Stimulated activated CD8-positive, alpha-beta memory T cell treated with anti-CD3 and anti-CD28 coated beads, Interleukin-4, amount 100 ng/mL, for 1 hour (primary cell): Measurements from ENCODE around the gene RAB33B.
"Not testable (repeated sequence)": the region's sequence is repeated elsewhere in the genome, so short reads cannot be mapped to it uniquely, and the experiment has no call there.

ENCODE experiments used
- DNase-seq, 2 donors: peaks; one replicate each; pipeline ENCODE4 v3.0.0-alpha.2; 2020; ENCODE audit warnings: low read depth in 2 of 2, low spot score in 1 of 2

The RAB33B gene

DNA sequence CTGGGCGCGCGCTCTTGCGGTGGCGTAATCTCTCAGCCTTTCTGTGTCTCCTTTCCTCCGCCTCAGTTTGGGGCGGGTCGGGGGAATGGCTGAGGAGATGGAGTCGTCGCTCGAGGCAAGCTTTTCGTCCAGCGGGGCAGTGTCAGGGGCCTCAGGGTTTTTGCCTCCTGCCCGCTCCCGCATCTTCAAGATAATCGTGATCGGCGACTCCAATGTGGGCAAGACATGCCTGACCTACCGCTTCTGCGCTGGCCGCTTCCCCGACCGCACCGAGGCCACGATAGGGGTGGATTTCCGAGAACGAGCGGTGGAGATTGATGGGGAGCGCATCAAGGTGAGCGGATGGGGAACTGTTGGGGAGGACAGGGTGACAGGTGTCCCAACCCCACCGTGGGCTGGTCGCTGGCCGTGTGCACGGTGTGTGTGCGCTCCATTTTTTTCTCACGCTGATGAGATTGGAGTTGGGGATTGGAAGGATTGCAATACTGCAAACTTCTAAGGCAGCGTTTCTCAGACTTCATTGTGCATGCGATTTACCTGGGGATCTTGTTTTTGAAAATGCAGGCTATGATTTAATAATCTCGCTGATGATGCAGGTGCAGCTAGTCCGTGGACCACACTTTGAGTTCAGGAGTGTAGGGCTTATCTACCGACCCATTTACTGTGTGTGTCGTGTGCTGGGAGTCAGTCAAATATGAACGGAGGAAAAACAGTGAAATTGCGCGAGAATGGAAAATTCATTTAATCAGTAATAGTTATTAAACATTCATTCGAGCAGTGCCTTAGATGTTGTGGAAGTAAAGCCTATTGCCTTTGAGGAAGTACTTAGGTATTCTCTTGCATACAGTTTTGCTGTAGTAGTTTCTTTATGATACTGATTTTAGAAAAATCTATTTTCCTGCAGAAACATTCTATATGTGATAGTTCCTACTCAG, at the start of gene RAB33B:
TSS of gene RAB33B (plus strand) at position 11 of the 935 bp plus-strand sequence. CDS start at position 86, 75 bp downstream.
- peak in 1 of 2 donors; percentile 2 for DNase-seq

DNA sequence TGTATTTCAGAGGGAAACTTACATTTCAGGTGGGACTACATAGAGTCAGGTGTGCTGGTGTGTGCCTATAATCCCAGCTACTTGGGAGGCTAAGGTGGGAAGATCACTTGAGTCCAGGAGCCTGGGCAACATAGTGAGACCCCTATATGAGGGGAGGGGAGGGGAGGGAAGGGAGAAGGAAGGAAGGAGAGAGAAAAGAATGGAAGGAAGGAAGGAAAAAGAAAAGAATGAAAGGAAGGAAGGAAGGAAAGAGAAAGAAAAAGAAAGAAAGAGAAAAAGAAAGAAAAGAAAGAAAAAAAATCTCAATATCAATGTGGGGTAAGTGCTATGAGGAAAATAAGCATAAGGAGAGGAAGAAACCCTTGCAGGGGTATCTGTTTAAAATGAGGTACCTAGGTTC, 43.6 kb upstream of the RAB33B start:
- DNase-seq, result no peak

DNA sequence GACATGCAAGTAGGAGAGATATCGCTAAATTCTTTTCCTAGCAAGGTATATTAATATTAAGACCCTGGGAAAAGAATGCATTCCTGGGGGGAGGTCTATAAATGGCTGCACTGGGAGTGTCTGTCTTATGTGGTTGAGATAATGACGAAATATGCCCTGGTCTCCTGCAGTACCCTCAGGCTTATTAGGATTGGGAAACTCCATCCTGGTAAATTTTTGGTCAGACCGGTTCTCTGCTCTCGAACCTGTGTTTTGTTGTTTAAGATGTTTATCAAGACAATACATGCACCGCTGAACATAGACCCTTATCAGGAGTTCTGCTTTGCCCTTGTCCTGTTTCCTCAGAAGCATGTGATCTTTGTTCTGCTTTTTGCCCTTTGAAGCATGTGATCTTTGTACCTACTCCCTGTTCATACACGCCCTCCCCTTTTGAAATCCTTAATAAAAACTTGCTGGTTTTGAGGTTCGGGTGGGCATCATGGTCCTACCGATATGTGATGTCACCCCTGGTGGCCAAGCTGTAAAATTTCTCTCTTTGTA, 39.2 kb upstream of the RAB33B start:
- DNase-seq, result not testable (repeated sequence)

DNA sequence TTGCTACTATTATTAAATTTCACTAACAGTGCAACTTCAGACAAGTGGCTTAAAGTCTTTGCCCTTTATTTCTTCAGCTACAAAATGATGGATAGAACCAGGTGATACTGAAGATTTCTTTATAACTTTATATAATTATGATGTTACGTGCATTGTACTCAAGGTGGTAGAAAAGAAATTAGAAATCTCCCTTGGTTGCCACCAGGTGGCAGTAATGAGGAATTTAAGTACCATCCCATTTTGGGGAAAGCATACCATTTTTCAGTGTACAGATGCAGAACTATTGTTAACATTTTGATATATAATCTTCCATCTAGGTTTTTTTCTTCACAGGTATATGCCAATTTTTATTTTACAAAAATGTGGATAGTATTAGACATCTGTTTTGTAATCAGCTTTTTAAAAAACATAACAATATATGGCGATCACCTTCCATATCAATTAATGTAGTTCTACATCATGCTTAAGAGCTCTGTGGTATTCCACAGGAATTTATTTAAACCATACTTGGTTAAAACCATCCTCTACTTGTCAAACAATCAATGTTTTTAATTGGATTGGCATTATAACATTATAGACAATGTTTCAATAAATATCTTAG, 37.7 kb upstream of the RAB33B start:
- no peak for DNase-seq

DNA sequence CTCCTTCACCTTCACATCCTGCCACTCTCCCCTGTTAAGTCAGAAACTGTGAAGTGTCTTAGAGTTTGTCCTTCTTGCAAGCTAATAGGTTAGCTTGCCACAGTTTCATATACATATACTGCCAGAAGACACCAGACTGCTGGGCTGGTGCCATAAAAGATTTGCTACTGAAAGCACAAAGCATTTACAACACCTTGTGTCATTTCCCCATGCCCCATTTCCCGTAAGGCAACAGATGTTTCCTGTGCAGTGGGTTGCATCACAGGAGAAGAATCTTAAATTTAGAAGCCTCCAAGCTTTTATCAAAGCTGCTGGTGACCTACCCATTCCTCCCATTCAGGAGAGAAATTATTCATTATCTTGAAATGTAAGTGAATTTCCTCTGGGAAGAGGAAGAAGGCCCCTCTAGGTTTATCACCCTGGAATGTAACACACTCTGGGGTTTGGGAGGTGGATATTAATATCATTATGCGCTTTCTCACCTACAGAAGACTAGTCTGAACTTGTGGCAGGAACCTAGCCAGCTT, 34.5 kb upstream of the RAB33B start:
- no peak for DNase-seq

DNA sequence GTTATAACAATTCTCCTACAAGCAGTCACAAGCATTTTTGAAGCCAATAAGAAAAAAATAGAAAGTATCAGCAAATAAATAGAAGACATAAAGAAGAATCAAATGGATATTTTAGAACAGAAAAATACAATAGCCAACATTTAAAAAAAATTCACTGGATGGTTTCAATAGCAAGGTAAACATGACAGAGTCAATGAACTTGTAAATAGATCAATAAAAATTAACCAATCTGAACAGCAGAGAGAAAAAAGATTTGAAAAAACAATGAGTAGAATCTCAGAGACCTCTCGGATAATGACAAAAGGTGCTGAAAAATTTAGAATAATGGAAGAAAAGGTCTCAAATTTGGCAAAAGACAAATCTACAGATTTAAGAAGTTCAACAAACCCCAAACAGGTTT, 33.3 kb upstream of the RAB33B start:
- DNase-seq, result no peak

DNA sequence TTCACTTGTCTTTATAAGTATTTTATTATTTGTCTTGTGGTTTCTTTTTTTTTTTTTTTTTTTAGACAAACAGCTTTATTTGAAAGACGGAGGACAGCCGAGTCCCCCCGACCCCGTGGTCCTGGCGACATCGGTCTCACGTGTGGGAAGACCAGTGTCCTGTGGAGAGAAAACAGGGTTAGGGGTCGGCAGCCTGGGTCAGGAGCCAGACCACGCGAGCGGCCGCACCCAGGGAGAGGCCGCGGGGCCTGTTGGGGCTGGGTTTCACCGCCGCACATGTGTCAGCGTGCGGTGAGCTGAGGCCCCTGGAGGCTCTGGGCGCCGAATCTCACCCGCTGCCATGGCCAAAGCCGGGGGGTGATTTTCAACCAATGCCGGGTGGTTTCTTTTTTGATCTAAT, 17.8 kb upstream of the RAB33B start:
- no peak for DNase-seq

DNA sequence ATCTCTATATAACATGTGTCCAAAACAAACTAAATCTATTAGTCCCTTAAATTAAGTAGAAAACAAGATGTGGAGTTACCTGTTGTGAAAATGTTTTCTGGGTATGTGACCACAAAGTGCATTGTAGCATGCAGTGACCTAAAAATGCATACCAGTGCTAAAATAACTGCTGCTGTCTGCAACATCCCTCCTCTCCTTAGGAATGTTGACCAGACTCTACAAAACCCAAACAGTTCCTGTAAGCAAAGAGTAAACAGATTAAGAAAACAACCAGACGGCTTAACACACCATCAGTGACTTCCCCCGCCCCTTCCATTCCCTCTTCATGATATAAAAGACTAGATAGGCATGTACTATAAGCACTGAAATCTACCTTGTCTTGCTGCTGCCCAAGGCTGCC, 15.8 kb upstream of the RAB33B start:
- no peak for DNase-seq

DNA sequence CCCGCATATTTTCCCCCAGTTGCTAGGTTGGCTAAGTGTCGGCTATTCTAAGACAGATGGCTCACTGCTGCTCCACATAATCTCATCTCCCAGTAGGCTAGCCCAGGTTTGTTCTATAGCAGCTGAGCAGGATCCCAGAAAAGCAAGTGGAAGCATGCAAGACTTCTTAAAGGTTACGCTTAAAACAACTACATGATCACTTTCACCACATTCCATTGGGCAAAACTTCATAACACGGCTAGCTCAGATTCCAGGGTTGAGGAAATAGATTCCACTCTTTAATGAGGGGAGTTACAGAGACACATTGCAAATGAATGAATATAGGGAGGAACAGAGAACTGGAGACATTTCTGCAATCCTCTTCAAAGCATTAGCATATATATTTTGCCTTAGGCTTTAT, 12.9 kb upstream of the RAB33B start:
- DNase-seq, result no peak

DNA sequence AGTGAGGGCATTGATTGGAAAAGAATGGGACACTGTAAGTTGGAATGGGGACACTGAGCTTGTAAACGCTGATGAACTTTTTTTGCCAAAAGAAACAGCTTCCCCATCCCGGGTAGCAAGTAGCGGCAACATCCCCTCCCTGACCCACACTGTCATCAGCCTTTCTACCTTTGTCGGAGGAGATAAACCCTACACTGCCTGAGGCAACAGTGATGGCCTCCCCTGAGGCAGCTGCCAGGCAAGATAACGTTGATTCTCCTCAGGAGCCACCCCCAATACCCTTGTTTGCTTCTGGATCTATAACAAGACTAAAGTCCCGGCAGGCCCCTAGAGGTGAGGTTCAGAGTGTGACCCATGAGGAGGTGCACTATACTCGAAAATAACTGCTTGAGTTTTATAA, 10.3 kb upstream of the RAB33B start:
- DNase-seq, result no peak

DNA sequence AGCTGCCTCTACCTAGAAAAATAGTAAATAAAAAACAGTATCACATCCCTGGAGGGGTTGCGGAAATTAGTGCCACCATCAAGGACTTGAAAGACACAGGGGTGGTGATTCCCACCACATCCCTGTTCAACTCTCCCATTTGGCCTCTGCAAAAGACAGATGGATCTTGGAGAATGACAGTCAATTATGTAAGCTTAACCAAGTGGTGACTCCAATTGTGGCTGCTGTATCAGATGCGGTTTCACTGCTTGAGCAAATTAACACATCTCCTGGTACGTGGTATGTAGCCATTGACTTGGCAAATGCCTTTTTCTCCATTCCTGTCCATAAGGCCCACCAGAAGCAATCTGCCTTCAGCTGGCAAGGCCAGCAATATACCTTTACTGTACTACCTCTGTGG, 9.0 kb upstream of the RAB33B start:
- DNase-seq, result not testable (repeated sequence)

DNA sequence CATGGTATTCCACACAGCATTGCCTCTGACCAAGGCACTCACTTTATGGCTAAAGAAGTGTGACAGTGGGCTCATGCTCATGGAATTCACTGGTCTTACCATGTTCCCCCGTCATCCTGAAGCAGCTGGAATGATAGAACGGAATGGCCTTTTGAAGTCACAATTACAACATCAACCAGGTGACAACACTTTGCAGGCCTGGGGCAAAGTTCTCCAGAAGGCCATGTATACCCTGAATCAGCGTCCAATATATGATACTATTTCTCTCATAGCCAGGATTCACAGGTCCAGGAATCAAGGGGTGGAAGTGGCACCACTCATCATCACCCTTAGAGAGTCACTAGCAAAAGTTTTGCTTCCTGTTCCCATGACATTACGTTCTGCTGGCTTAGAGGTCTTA, 6.8 kb upstream of the RAB33B start:
- not testable (repeated sequence) for DNase-seq

DNA sequence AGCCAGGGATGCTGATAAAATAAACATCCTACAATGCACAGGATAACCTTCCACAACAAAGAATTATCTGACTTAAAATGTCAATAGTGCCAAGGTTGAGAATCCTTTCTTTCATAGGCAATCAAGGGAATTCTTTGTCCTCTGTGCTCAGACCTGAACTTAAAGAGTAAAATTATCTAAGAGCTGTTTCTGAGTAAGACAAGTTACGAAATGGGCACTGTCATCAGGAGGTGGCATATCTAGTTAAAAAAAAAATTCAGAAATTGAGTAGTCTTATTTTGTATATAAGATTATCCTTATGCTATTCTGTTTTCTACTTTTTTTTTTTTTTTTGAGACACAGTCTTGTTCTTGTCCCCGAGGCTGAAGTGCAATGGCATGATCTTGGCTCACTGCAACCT, 3.3 kb upstream of the RAB33B start:
- DNase-seq, result no peak

DNA sequence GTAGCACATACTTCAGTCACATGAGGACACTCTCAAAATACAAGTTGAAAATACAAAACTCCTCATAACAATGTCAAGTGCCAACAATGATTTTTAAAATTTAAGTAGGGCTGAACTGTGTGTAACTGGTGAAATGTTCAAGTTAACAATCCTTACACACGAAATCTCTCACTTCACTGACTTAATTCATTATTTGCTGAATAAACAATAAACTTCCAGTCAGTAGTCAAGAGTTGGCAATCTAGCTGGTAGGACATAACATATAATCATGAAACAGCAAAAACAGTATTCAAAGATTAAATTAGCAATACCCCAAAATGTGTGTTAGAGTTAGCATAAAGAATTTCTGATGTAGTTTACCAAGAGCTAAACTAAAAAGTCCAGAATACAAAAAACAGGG, 1.9 kb upstream of the RAB33B start:
- DNase-seq, result no peak

DNA sequence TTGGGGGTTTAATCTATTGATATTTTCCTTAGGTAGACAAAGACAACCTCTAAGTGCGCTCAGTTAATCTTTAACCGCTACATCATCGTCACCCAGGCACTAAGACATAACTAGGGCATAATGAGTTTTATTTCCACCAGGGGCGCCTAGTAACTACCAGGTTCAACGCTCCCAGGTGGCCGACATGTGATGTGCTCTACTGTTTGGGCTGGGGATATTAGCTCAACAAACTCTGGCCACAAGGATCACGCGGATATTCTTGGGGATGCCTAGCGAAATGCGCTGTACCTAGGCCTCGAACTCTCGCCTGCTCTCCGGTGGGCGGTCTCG, 915 bp upstream of the RAB33B start:
- DNase-seq, result peak in 1 of 2 donors; percentile 49

DNA sequence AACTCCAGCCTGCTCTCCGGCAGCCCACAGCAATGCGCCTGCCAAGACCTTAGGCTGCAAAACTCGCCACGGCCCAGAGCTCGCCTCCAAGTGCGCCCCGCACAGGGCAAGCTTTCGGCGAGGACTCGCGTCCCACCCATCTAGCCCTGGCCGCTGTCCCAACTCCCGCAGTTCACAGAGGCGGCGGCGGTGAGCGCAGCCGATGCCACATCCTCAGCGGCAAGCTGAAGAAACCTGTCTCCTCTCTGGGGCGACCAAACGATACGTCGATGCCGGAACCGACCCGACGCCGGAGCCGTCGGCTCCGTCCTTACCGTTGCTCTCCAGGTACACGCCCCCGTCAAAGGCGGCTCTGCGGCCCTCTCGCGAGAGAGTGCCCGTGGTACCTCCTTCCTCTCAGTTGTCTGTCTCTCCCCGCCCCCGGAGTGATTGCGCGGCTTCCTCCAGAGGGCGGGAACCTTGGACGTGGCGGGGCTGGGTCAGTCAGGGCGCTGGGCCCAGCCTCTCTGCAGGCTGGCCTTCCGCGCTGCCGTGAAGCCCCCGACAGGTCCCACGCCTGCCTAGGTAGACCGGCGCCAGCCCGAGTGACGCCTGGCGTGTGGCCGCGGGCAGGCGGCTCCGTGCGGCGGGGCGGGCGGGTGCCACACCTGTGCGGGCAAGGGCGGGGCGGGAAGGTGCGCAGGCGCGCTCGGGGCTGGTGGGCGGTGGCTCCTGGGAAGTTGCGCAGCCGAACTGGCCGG, 380 bp upstream of the RAB33B start:
- DNase-seq, result peak; percentile 78 to 93

DNA sequence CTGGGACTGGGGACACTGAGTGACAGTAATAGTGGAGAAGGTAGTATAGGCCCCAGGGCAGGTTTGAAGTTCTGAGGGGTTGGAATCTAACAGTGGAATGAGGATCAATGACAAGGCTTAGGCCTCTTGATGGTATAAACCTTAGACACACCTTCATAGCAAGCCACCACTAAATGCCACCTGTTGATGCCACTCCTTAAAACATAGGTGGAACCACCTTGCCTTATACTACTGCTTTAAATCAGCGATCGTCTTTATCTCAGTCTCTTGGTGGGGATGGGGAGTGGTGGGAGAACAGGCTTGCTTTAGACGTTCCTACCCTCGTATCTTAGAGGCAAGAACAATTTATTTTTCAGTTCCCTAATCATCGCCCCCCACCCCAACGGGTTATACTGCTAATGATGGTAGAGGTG, 1.2 kb downstream of the RAB33B start:
- DNase-seq, result no peak

DNA sequence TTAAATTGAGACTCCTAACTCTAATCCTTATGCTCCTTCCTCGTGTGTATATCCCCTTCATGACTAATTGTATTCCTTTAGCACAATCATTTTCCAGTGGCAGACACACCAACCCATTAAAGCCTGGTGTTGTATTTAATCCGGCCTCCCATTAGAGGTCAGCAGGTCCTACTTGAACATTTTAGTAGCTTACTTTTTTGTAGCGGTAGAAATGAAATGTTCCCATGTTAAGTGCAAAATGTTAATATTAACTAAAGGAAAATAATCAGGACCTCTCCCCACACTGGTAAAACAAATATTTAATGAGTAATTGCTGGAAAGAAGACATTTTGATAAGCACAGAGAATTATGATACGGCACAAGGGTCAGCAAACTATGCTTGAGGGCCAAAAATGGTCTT, 3.4 kb downstream of the RAB33B start:
- no peak for DNase-seq

DNA sequence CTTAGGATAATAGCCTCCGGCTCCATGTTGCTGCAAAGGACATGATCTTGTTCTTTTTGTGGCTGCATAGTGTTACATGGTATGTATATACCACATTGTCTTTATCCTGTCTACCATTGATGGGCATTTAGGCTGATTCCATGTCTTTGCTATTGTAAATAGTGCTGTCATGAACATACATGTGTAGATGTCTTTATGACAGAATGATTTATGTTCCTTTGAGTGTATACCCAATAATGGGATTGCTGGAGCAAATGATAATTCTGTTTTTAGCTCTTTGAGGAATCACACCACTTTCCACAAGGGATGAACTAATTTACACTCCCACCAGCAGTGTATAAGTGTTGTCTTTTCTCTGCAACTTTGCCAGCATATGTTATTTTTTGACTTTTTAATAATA, 4.6 kb downstream of the RAB33B start:
- DNase-seq, result no peak

DNA sequence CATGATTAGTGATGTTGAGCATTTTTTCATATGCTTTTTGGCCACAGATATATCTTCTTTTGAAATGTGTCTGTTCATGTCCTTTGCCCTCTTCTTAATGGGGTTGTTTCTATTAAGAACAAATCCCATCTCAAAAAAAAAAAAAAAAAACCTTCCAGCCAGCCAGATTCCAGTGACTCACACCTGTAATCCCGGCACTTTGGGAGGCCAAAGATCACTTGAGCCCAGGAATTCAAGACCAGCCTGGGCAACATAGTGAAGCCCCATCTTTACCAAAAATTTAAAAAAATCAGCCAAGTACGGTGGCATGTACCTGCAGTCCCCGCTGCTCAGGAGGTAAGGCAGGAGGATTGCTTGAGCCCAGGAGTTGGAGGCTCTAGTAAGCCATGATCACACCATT, 5.1 kb downstream of the RAB33B start:
- DNase-seq, result no peak

DNA sequence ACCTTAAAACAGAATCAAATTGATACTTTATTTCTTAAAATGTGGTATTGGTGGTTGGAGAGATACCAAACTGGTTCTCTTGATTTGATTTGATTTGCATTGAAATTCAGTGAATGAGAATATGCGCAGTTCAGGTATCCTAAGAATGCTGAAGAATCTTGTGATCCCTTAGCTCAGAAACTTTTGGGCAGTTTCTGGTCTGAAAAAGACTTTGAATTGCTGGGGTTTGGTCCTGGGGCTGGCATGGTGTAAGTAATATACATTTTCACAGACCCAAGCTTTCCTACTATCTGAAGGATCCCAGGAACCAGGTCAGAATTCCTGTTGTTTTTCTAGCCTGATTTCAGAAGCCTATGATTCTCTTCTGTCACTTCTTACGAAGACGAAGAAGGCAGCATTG, 6.6 kb downstream of the RAB33B start:
- no peak for DNase-seq
